Neural cell (in vitro differentiated cells): ENCODE data around the gene MTX1. TPM values are rescaled to one million over a fixed set of nuclear protein-coding genes. Genes with fewer than 3 reads are reported as not detected.
"Not testable (repeated sequence)": the region's sequence is repeated elsewhere in the genome, so short reads cannot be mapped to it uniquely, and the experiment has no call there.

Experiments used
- H2AFZ ChIP-seq: fragments of 200-600, 300-800 bp; sonication (generic), shearing (Covaris generic); 2 replicates; pipeline ENCODE4 v1.6.0; 2014; ENCODE audit warnings: low read depth, mild to moderate bottlenecking, antibody characterized with exemption, low read length, moderate library complexity
- H3F3A ChIP-seq: fragments of 200-600 bp; shearing (Covaris generic); 2 replicates; pipeline ENCODE4 v1.6.1; 2016; ENCODE audit warnings: mild to moderate bottlenecking, moderate library complexity, mixed read lengths, antibody characterized with exemption, low read length; ENCODE audit not compliant: insufficient read depth, poor library complexity, severe bottlenecking
- H3K27ac ChIP-seq: fragments of 200-600, 300-800 bp; sonication (generic), shearing (Covaris generic); 2 replicates; pipeline ENCODE4 v1.5.1; 2014; ENCODE audit warnings: mild to moderate bottlenecking, low read length, moderate library complexity
- H3K27me3 ChIP-seq: fragments of 300-800, 200-600 bp; sonication (generic), shearing (Covaris generic); 2 replicates; pipeline ENCODE4 v1.6.0; 2014; ENCODE audit warnings: mild to moderate bottlenecking, low read depth, low read length, moderate library complexity; ENCODE audit not compliant: insufficient read depth
- H3K36me3 ChIP-seq: fragments of 300-800, 200-600 bp; sonication (generic), shearing (Covaris generic); 2 replicates; pipeline ENCODE4 v1.5.1; 2014; ENCODE audit warnings: mild to moderate bottlenecking, antibody characterized with exemption, low read length, moderate library complexity; ENCODE audit not compliant: insufficient read depth
- H3K4me2 ChIP-seq: fragments of 300-800, 200-600 bp; sonication (generic), shearing (Covaris generic); 2 replicates; pipeline ENCODE4 v1.6.0; 2014; ENCODE audit warnings: mild to moderate bottlenecking, low read length
- H3K4me3 ChIP-seq: fragments of 300-800, 200-600 bp; sonication (generic), shearing (Covaris generic); 2 replicates; pipeline ENCODE4 v1.5.1; 2014; ENCODE audit warnings: mild to moderate bottlenecking, low read length, moderate library complexity
- H3K79me2 ChIP-seq: fragments of 200-600 bp; shearing (Covaris generic); replicated peaks from 2 replicates; pipeline ENCODE4 v1.6.0; 2014; ENCODE audit warnings: mild to moderate bottlenecking, low read length, moderate library complexity; ENCODE audit not compliant: insufficient read depth
- H3K9ac ChIP-seq: fragments of 300-800, 200-600 bp; sonication (generic), shearing (Covaris generic); 2 replicates; pipeline ENCODE4 v1.6.1; 2016; ENCODE audit warnings: mild to moderate bottlenecking, low read length, mixed read lengths
- H3K9me2 ChIP-seq: fragments of 200-600 bp; shearing (Covaris generic); 2 replicates; pipeline ENCODE4 v1.6.1; 2016; ENCODE audit warnings: mild to moderate bottlenecking, low read length, mixed read lengths; ENCODE audit not compliant: insufficient read depth
- H3K9me3 ChIP-seq: fragments of 200-600, 300-800 bp; sonication (generic), shearing (Covaris generic); 2 replicates; pipeline ENCODE4 v1.6.1; 2016; ENCODE audit warnings: mild to moderate bottlenecking, mixed run types, low read length, moderate library complexity, mixed read lengths
- H4K20me1 ChIP-seq: fragments of 200-600 bp; shearing (Covaris generic); 2 replicates; pipeline ENCODE4 v1.6.1; 2016; ENCODE audit warnings: mild to moderate bottlenecking, mixed run types; ENCODE audit not compliant: insufficient read depth
- CTCF ChIP-seq: fragments of 450-650 bp; IDR thresholded peaks from 2 replicates; pipeline ENCODE4 v1.5.1; 2014; ENCODE audit warnings: antibody characterized with exemption, mild to moderate bottlenecking, moderate library complexity; ENCODE audit not compliant: poor library complexity, severe bottlenecking
- EP300 ChIP-seq: fragments of 450-650 bp; conservative IDR thresholded peaks from 2 replicates; pipeline ENCODE4 v1.6.1; 2014; ENCODE audit warnings: antibody characterized with exemption, mild to moderate bottlenecking, moderate library complexity; ENCODE audit not compliant: poor library complexity, severe bottlenecking
- EZH2 ChIP-seq: fragments of 200-600, 300-800 bp; shearing (Covaris generic), sonication (generic); IDR thresholded peaks from 2 replicates; pipeline ENCODE4 v1.6.1; 2014; ENCODE audit warnings: antibody characterized with exemption, low read length, borderline replicate concordance, mild to moderate bottlenecking; ENCODE audit not compliant: insufficient read depth, poor library complexity, severe bottlenecking
- MXI1 ChIP-seq: fragments of 450-650 bp; conservative IDR thresholded peaks from 2 replicates; pipeline ENCODE4 v1.6.1; 2014; ENCODE audit warnings: antibody characterized with exemption, mild to moderate bottlenecking; ENCODE audit not compliant: poor library complexity, severe bottlenecking
- POLR2AphosphoS5 ChIP-seq: IDR thresholded peaks from 2 replicates; pipeline ENCODE4 v1.6.1; 2012
- RAD21 ChIP-seq: fragments of 450-650 bp; conservative IDR thresholded peaks from 2 replicates; pipeline ENCODE4 v1.6.1; 2014; ENCODE audit warnings: antibody characterized with exemption, mild to moderate bottlenecking, moderate library complexity
- SMC3 ChIP-seq: fragments of 450-650 bp; conservative IDR thresholded peaks from 2 replicates; pipeline ENCODE4 v1.6.1; 2014; ENCODE audit warnings: antibody characterized with exemption, mild to moderate bottlenecking, moderate library complexity; ENCODE audit not compliant: poor library complexity
- TAF1 ChIP-seq: IDR thresholded peaks from 2 replicates; pipeline ENCODE4 v1.6.1; 2012; ENCODE audit warnings: low read depth
- polyA plus RNA-seq: library from polyadenylated mRNA; depleted of rRNA; stranded (reverse); fragments of >200 nt; gene quantifications from 2 replicates; pipeline ENCODE4 v1.2.3, GENCODE V29; 2014
- TF ChIP-seq, protein P1 (sequence below): IDR thresholded peaks from 2 replicates; pipeline ENCODE4 v1.6.1; 2012; ENCODE audit warnings: borderline replicate concordance

MTX1 gene
- polyA plus RNA-seq, 1 donor from 2014 or later = 55.0 TPM

- Histone ChIP-seq H3K27me3 (no peaks in the 10 kb centered on the region), H3K9me3 (no peaks in the 10 kb centered on the region), H3F3A (peaks cover 6% of the 10 kb centered on the region), H3K9me2 (no peaks in the 10 kb centered on the region), H3K4me3 (peak overlapping the region; percentile 92), H3K79me2 (peaks cover 11% of the 10 kb centered on the region), H3K4me2 (peak overlapping the region; percentile 83), H2AFZ (peak overlapping the region; percentile 95), H4K20me1 (no peaks in the 10 kb centered on the region), H3K36me3 (no peaks in the 10 kb centered on the region), H3K9ac (peak overlapping the region; percentile 88), H3K27ac (peak overlapping the region; percentile 97)
- TF ChIP-seq SMC3 = peak; percentile 46
- TF ChIP-seq, protein P1, sequence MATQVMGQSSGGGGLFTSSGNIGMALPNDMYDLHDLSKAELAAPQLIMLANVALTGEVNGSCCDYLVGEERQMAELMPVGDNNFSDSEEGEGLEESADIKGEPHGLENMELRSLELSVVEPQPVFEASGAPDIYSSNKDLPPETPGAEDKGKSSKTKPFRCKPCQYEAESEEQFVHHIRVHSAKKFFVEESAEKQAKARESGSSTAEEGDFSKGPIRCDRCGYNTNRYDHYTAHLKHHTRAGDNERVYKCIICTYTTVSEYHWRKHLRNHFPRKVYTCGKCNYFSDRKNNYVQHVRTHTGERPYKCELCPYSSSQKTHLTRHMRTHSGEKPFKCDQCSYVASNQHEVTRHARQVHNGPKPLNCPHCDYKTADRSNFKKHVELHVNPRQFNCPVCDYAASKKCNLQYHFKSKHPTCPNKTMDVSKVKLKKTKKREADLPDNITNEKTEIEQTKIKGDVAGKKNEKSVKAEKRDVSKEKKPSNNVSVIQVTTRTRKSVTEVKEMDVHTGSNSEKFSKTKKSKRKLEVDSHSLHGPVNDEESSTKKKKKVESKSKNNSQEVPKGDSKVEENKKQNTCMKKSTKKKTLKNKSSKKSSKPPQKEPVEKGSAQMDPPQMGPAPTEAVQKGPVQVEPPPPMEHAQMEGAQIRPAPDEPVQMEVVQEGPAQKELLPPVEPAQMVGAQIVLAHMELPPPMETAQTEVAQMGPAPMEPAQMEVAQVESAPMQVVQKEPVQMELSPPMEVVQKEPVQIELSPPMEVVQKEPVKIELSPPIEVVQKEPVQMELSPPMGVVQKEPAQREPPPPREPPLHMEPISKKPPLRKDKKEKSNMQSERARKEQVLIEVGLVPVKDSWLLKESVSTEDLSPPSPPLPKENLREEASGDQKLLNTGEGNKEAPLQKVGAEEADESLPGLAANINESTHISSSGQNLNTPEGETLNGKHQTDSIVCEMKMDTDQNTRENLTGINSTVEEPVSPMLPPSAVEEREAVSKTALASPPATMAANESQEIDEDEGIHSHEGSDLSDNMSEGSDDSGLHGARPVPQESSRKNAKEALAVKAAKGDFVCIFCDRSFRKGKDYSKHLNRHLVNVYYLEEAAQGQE = peak; percentile 90
- peak; percentile 67 for TF ChIP-seq CTCF
- peak; percentile 83 for TF ChIP-seq POLR2AphosphoS5
- peak; percentile 34 for TF ChIP-seq EP300
- peak; percentile 98 for TF ChIP-seq TAF1
- no peak for TF ChIP-seq EZH2
- peak; percentile 83 for TF ChIP-seq MXI1
- peak; percentile 42 for TF ChIP-seq RAD21
Measured at GRCh38 chr1:155227261-155228095, 19.0 kb downstream of the MTX1 start.

DNA sequence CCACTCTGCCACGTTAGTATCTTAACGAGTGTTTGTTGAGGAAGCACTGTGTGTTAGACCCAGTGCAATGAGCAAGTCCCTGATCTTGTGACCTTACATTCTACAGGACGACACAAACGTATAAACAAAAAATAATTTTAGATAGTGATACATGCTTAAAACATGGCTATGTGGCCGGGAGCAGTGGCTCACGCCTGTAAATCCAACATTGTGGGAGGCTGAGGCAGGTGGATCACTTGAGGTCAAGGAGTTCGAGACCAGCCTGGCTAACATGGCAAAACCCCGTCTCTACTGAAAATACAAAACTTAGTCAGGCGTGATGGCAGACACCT, 19.6 kb downstream of the MTX1 start:
- Histone ChIP-seq H2AFZ (peak overlapping the region; percentile 95), H3K9me3 (no peaks in the 10 kb centered on the region), H3K79me2 (peaks cover 11% of the 10 kb centered on the region), H3F3A (peaks cover 6% of the 10 kb centered on the region), H3K9me2 (no peaks in the 10 kb centered on the region), H3K27me3 (no peaks in the 10 kb centered on the region), H3K36me3 (no peaks in the 10 kb centered on the region), H3K27ac (peak overlapping the region; percentile 97), H3K4me3 (peak overlapping the region; percentile 92), H3K9ac (peak overlapping the region; percentile 88), H4K20me1 (no peaks in the 10 kb centered on the region), H3K4me2 (peak overlapping the region; percentile 74)
- no peak for TF ChIP-seq EZH2
- peak; percentile 2 for TF ChIP-seq CTCF

DNA sequence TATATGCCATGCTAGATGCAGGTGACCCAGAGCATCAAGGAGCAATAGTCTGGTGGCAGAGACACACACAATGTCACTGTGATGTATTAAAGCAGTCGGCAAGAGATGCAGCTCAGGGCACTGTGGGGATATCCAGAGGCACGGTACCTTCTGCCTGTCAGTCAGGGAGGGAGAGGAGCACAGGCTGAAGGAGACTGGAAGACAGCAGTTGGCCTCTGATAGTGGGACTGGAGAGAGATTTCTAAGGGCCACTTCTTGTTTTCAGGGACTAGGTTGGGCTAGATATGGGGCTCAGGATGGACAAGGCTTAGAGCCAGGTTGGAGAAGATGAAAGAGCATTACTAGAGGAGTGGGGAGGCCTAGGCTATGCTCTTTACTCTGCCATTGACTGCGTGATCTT, 22.8 kb downstream of the MTX1 start:
- H3K9me2 ChIP-seq, H3K79me2 ChIP-seq, H4K20me1 ChIP-seq, H2AFZ ChIP-seq, H3K4me2 ChIP-seq, H3K9me3 ChIP-seq, H3K27ac ChIP-seq, H3K9ac ChIP-seq, H3K36me3 ChIP-seq, H3F3A ChIP-seq, H3K27me3 ChIP-seq, H3K4me3 ChIP-seq: not testable (repeated sequence)
